Loucy (cell line): Measurements from ENCODE around the gene HECTD3.
"Not testable (repeated sequence)": the region's sequence is repeated elsewhere in the genome, so short reads cannot be mapped to it uniquely, and the experiment has no call there.

Experiments
- H2AFZ ChIP-seq: fragments of 200-600 bp; sonication (generic); 2 replicates; pipeline ENCODE4 v1.6.0; 2016; ENCODE audit warnings: antibody characterized with exemption, mild to moderate bottlenecking, low read length, moderate library complexity
- H3F3A ChIP-seq: fragments of 200-600 bp; 2 replicates; pipeline ENCODE4 v1.6.0; 2016; ENCODE audit warnings: antibody characterized with exemption, low read depth, mild to moderate bottlenecking
- H3K27me3 ChIP-seq: fragments of 200-600 bp; sonication (generic); 2 replicates; pipeline ENCODE4 v1.6.1; 2014; ENCODE audit warnings: low read length, mild to moderate bottlenecking; ENCODE audit not compliant: insufficient read depth, poor library complexity, severe bottlenecking
- H3K36me3 ChIP-seq: fragments of 200-600 bp; sonication (generic); 2 replicates; pipeline ENCODE4 v1.6.1; 2016; ENCODE audit warnings: low read length; ENCODE audit not compliant: insufficient read depth
- H3K4me1 ChIP-seq: fragments of 200-600 bp; sonication (generic); 2 replicates; pipeline ENCODE4 v1.5.1; 2014; ENCODE audit warnings: low read length, mild to moderate bottlenecking; ENCODE audit not compliant: insufficient read depth, poor library complexity, severe bottlenecking
- H3K4me2 ChIP-seq: fragments of 200-600 bp; sonication (generic); 2 replicates; pipeline ENCODE4 v1.6.0; 2014; ENCODE audit warnings: antibody characterized with exemption, low read length, low read depth, mild to moderate bottlenecking; ENCODE audit not compliant: poor library complexity, severe bottlenecking
- H3K4me3 ChIP-seq: fragments of 200-600 bp; sonication (generic); 2 replicates; pipeline ENCODE4 v1.5.1; 2014; ENCODE audit warnings: low read length, mild to moderate bottlenecking, mixed read lengths; ENCODE audit not compliant: poor library complexity, severe bottlenecking
- H3K79me2 ChIP-seq: fragments of 200-600 bp; sonication (generic); 2 replicates; pipeline ENCODE4 v1.6.1; 2014; ENCODE audit warnings: low read length; ENCODE audit not compliant: insufficient read depth
- H3K9ac ChIP-seq: fragments of 200-600 bp; sonication (generic); 2 replicates; pipeline ENCODE4 v1.6.0; 2014; ENCODE audit warnings: mild to moderate bottlenecking, low read depth, low read length, moderate library complexity; ENCODE audit not compliant: poor library complexity, severe bottlenecking
- H3K9me2 ChIP-seq: fragments of 200-600 bp; sonication (generic); replicated peaks from 2 replicates; pipeline ENCODE4 v1.6.1; 2016; ENCODE audit warnings: low read depth, low read length, mixed read lengths
- H3K9me3 ChIP-seq: fragments of 200-600 bp; sonication (generic); 2 replicates; pipeline ENCODE4 v1.6.1; 2014; ENCODE audit warnings: mild to moderate bottlenecking, antibody characterized with exemption, low read length, low read depth; ENCODE audit not compliant: insufficient read depth
- H4K20me1 ChIP-seq: fragments of 200-600 bp; sonication (generic); 2 replicates; pipeline ENCODE4 v1.6.0; 2014; ENCODE audit warnings: antibody characterized with exemption, low read length, mild to moderate bottlenecking; ENCODE audit not compliant: insufficient read depth, poor library complexity, severe bottlenecking
- EZH2phosphoT487 ChIP-seq: fragments of 200-600 bp; IDR thresholded peaks from 2 replicates; pipeline ENCODE4 v1.6.1; 2018; ENCODE audit warnings: antibody characterized with exemption, mild to moderate bottlenecking, moderate library complexity, borderline replicate concordance
- TF ChIP-seq, protein P1 (sequence below): fragments of 200-600 bp; sonication (generic); conservative IDR thresholded peaks from 2 replicates; pipeline ENCODE4 v1.5.1; 2014; ENCODE audit warnings: mild to moderate bottlenecking, antibody characterized with exemption, low read length

The HECTD3 gene

DNA sequence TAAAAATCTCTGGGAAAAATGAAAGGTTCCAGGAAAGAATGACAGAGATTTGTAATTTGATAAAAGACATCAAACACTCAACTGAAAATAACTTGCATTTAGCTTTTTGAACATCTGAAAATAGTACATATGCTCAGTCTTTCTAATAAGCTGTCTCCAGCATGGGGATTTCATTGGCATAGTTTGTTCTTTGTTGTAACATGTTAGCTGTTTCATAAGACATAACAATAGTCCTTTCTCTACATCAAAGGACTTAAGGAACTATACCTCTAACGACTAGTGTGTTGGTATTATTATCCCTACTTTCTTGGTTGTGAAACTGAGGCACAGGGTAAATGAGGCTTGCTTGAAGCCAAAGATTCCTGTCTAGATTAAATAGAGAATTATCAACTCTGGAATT, 46.7 kb downstream of the HECTD3 start:
- H4K20me1 ChIP-seq = no peaks in the 10 kb centered on the region
- TF ChIP-seq, protein P1, sequence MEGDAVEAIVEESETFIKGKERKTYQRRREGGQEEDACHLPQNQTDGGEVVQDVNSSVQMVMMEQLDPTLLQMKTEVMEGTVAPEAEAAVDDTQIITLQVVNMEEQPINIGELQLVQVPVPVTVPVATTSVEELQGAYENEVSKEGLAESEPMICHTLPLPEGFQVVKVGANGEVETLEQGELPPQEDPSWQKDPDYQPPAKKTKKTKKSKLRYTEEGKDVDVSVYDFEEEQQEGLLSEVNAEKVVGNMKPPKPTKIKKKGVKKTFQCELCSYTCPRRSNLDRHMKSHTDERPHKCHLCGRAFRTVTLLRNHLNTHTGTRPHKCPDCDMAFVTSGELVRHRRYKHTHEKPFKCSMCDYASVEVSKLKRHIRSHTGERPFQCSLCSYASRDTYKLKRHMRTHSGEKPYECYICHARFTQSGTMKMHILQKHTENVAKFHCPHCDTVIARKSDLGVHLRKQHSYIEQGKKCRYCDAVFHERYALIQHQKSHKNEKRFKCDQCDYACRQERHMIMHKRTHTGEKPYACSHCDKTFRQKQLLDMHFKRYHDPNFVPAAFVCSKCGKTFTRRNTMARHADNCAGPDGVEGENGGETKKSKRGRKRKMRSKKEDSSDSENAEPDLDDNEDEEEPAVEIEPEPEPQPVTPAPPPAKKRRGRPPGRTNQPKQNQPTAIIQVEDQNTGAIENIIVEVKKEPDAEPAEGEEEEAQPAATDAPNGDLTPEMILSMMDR = no peak
- no peak for TF ChIP-seq EZH2phosphoT487

DNA sequence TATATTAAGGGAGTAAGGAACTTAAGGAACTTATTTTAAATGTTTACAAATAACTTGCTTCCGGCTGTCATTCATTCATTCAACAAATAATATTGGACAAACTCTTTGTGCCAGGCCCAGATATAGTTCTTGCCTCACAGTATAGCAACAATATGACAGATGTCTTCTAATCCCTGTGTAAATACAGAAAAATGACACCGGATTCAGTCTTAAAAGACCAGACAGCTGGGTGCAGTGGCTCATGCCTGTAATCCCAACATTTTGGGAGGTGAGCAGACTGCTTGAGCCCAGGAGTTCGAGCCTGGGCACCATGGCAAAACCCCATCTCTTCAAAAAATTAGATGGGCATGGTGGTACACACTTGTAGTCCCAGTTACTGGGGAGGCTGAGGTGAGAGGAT, 48.4 kb downstream of the HECTD3 start:
- no peaks in the 10 kb centered on the region for H3F3A ChIP-seq
- no peak overlapping the region for H2AFZ ChIP-seq
- no peak overlapping the region for H3K4me2 ChIP-seq
- H3K9me2 ChIP-seq = no peaks in the 10 kb centered on the region
- H3K9me3 ChIP-seq = no peaks in the 10 kb centered on the region
- H4K20me1 ChIP-seq = no peaks in the 10 kb centered on the region
- no peak overlapping the region for H3K9ac ChIP-seq
- no peaks in the 10 kb centered on the region for H3K4me1 ChIP-seq
- H3K79me2 ChIP-seq = no peaks in the 10 kb centered on the region
- H3K36me3 ChIP-seq = peaks cover 10% of the 10 kb centered on the region; the same call in 1 of the 2 replicates
- TF ChIP-seq, protein P1 = no peak
- no peak overlapping the region for H3K4me3 ChIP-seq
- no peaks in the 10 kb centered on the region for H3K27me3 ChIP-seq

More for the DNA sequence above, 46.7 kb downstream of the HECTD3 start:
- Histone ChIP-seq H3K4me1 (no peaks in the 10 kb centered on the region), H3K9me3 (no peaks in the 10 kb centered on the region), H3K27me3 (no peaks in the 10 kb centered on the region), H3K9ac (no peak overlapping the region), H3F3A (no peaks in the 10 kb centered on the region), H3K36me3 (no peaks in the 10 kb centered on the region; the same call in 1 of the 2 replicates), H3K4me3 (no peak overlapping the region), H2AFZ (no peak overlapping the region), H3K79me2 (no peaks in the 10 kb centered on the region), H3K4me2 (no peak overlapping the region), H3K9me2 (no peaks in the 10 kb centered on the region)

DNA sequence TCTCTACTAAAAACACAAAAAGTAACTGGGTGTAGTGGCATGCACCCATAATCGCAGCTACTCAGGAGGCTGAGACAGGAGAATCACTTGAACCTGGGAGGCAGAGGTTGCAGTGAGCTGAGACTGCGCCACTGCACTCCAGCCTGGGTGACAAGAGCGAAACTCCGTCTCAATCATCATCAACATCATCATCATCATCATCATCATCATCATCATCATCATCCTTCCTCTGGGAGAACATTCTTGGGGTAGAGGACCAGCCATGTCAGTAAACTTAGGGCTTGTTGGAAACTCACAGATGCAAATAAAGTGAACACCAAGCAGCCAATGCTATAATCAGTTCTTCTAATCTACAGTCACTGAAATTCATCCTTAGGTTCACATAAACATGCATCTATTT, 49.1 kb downstream of the HECTD3 start:
- not testable (repeated sequence) for H3K9ac ChIP-seq, H3K4me3 ChIP-seq, H2AFZ ChIP-seq, H3K9me3 ChIP-seq, H3K4me2 ChIP-seq, H3K27me3 ChIP-seq, H4K20me1 ChIP-seq, H3K4me1 ChIP-seq, H3K9me2 ChIP-seq, H3F3A ChIP-seq, H3K79me2 ChIP-seq
- H3K36me3 ChIP-seq = peaks cover 10% of the 10 kb centered on the region; the same call in 1 of the 2 replicates

DNA sequence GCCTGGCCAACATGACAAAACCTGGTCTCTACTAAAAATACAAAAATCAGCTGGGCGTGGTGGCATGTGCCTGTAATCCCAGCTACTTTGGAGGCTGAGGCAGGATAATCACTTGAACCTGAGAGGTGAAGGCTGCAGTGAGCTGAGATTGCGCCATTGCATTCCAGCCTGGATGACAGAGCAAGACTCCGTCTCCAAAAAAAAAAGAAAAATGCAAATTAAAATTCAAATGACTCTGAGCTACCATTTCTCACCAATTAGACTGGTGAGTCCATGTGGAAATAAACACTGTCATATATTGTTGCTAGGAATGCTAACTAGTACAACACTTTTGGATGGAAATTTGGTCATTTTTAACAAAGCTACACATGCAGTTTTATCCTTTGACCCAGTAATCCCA, 53.6 kb downstream of the HECTD3 start:
- H3F3A ChIP-seq, H4K20me1 ChIP-seq, H3K9me2 ChIP-seq, H3K4me2 ChIP-seq, H3K4me3 ChIP-seq, H3K4me1 ChIP-seq, H3K79me2 ChIP-seq, H3K27me3 ChIP-seq, H3K9ac ChIP-seq, H3K9me3 ChIP-seq, H2AFZ ChIP-seq: not testable (repeated sequence)
- H3K36me3 ChIP-seq = peaks cover 10% of the 10 kb centered on the region; the same call in 1 of the 2 replicates

DNA sequence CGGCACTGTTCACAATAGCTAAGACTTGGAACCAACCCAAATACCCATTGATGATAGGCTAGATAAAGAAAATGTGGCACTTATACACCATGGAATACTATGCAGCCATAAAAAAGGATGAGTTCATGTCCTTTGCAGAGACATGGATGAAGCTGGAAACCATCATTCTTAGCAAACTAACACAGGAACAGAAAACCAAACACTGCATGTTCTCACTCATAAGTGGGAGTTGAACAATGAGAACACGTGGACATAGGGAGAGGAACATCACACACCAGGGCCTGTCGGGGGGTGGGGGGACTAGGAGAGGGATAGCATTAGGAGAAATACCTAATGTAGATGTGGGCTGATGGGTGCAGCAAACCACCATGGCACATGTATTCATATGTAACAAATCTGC, 55.0 kb downstream of the HECTD3 start:
- not testable (repeated sequence) for H3K4me3 ChIP-seq, H3K4me2 ChIP-seq, H3K79me2 ChIP-seq, H2AFZ ChIP-seq, H3K9ac ChIP-seq, H3K4me1 ChIP-seq, H4K20me1 ChIP-seq, H3K9me3 ChIP-seq, H3K9me2 ChIP-seq, H3K27me3 ChIP-seq, H3F3A ChIP-seq
- peaks cover 10% of the 10 kb centered on the region; the same call in 1 of the 2 replicates for H3K36me3 ChIP-seq
